Endothelial cell of umbilical vein (primary cell): ENCODE results near the gene UBE2E2.
"Not testable (repeated sequence)": the region's sequence is repeated elsewhere in the genome, so short reads cannot be mapped to it uniquely, and the experiment has no call there.

ENCODE experiments used
- EZH2 ChIP-seq: IDR thresholded peaks from 2 replicates; pipeline ENCODE4 v1.6.1; 2012; ENCODE audit warnings: borderline replicate concordance, low read depth, mild to moderate bottlenecking, moderate library complexity, low read length, inconsistent platforms; ENCODE audit not compliant: severe bottlenecking
- FOS ChIP-seq: IDR thresholded peaks from 2 replicates; pipeline ENCODE4 v1.6.1; 2011; ENCODE audit warnings: mild to moderate bottlenecking, low read length, moderate library complexity, borderline replicate concordance; ENCODE audit not compliant: insufficient read depth
- GATA2 ChIP-seq: IDR thresholded peaks from 2 replicates; pipeline ENCODE4 v1.7.0; 2011; ENCODE audit warnings: low read depth, mild to moderate bottlenecking, moderate library complexity, mixed read lengths, low read length; ENCODE audit not compliant: insufficient read length, insufficient read depth
- JUN ChIP-seq: IDR thresholded peaks from 2 replicates; pipeline ENCODE4 v1.6.1; 2011; ENCODE audit warnings: borderline replicate concordance, low read depth; ENCODE audit not compliant: insufficient read length, insufficient read depth
- MYC ChIP-seq: IDR thresholded peaks from one replicate; pipeline ENCODE4 v1.6.1; 2011; ENCODE audit warnings: mild to moderate bottlenecking, low read depth, low read length
- POLR2A ChIP-seq: IDR thresholded peaks from 2 replicates; pipeline ENCODE4 v1.6.1; 2012; ENCODE audit warnings: low read depth, mild to moderate bottlenecking, control low read depth, low read length
- POLR2AphosphoS5 ChIP-seq: IDR thresholded peaks from 2 replicates; pipeline ENCODE4 v1.6.1; 2012; ENCODE audit warnings: low read depth, mild to moderate bottlenecking, control low read depth, low read length, moderate library complexity; ENCODE audit not compliant: insufficient read depth
- TF ChIP-seq, protein P1 (sequence below), 2 donors: IDR thresholded peaks; 1 replicate in 1 of 2; 2 replicates in 1 of 2; pipeline ENCODE4 v1.5.1; 2011; ENCODE audit warnings: low read length in 2 of 2, mild to moderate bottlenecking in 2 of 2, moderate library complexity in 2 of 2, control low read depth in 1 of 2, inconsistent platforms in 1 of 2, low read depth in 1 of 2; ENCODE audit not compliant: insufficient read depth in 1 of 2; ENCODE audit errors: extremely low read depth in 1 of 2
- TF ChIP-seq, protein P2 (sequence below): IDR thresholded peaks from 2 replicates; pipeline ENCODE4 v1.6.1; 2011; ENCODE audit not compliant: insufficient read depth, insufficient read length

DNA sequence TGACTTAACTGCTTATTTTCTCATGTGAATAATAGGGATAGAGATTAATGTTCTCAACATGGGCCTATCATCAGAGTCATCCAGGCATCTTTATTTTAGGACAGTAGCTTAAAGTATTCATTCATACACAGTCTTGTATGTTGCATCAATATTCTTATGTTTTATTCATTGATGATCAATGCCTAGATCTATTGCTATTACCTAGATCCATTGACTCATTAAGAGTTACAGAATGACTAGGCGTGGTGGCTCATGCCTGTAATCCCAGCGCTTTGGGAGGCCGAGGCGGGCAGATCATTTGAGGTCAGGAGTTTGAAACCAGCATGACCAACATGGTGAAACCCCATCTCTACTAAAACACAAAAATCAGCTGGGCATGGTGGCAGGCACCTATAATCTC lies 26.3 kb upstream of the UBE2E2 start:
- TF ChIP-seq, protein P1, sequence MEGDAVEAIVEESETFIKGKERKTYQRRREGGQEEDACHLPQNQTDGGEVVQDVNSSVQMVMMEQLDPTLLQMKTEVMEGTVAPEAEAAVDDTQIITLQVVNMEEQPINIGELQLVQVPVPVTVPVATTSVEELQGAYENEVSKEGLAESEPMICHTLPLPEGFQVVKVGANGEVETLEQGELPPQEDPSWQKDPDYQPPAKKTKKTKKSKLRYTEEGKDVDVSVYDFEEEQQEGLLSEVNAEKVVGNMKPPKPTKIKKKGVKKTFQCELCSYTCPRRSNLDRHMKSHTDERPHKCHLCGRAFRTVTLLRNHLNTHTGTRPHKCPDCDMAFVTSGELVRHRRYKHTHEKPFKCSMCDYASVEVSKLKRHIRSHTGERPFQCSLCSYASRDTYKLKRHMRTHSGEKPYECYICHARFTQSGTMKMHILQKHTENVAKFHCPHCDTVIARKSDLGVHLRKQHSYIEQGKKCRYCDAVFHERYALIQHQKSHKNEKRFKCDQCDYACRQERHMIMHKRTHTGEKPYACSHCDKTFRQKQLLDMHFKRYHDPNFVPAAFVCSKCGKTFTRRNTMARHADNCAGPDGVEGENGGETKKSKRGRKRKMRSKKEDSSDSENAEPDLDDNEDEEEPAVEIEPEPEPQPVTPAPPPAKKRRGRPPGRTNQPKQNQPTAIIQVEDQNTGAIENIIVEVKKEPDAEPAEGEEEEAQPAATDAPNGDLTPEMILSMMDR (IDR thresholded peaks at IDR 0.05; ENCODE audit: extremely low read depth in 1 of 2, insufficient read depth in 1 of 2, low read depth in 1 of 2, low read length in 2 of 2), result not testable (repeated sequence)
- TF ChIP-seq POLR2AphosphoS5, JUN, EZH2, GATA2, POLR2A, FOS, MYC: not testable (repeated sequence)
- TF ChIP-seq, protein P2, sequence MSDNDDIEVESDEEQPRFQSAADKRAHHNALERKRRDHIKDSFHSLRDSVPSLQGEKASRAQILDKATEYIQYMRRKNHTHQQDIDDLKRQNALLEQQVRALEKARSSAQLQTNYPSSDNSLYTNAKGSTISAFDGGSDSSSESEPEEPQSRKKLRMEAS, result not testable (repeated sequence)
